ENCODE results near the gene GZF1.

DNA sequence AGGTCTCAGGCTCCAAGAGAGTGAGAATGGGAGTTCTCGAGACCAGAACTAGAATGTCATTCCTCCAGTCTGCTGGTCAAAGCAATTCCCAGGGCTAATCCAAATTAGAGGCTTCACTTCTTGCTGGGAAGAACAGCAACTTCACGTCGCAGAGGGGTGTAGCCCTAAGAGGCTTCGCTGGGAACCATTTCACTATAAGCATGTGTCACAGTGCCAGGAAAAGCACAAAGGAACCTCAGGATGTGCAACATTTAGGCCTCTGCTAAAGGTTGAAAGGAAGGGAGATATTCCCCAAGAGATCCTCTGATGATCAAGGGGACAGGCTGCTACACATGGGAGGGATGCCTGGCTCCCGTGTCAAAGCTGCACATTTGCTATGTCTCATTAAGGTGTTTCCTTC, 47.3 kb upstream of the GZF1 start:
- TF ChIP-seq CTCF (IDR thresholded peaks at IDR 0.05; ENCODE audit: low read depth, low read length, poor library complexity, severe bottlenecking) (no peak), EZH2phosphoT487 (IDR thresholded peaks at IDR 0.05; ENCODE audit: borderline replicate concordance, low read length) (no peak)

Data from DOHH2 (cell line).